A549 (cell line): Measurements from ENCODE around the gene GNAI2. TPM values are rescaled to one million over a fixed set of nuclear protein-coding genes. Genes with fewer than 3 reads are reported as not detected.

ENCODE experiments used
- ATAC-seq, 2 experiments: fragments of 200-7000 bp in 1 of 2; fragments of >200 bp in 1 of 2; cut with Nextera tagmentation in 1 of 2; cut with Tn5 transposase in 1 of 2; 3 replicates each; pipeline versions ENCODE4 v1.8.0 to v1.9.1; 2018 to 2020; ENCODE audit warnings: mild to moderate bottlenecking in 1 of 2, moderate library complexity in 1 of 2
- CTCF ChIA-PET: fragments of 300-600 bp; sonication (Branson Sonifier 250); formaldehyde crosslinking; extraction: SDS; loops from one replicate; lab custom pipeline; 2021; ENCODE audit warnings: antibody characterized with exemption, inconsistent platforms; lab: Yijun Ruan, JAX
- POLR2A ChIA-PET: fragments of 350-600 bp; formaldehyde crosslinking; extraction: SDS; loops from one replicate; lab custom pipeline; 2021; ENCODE audit warnings: antibody characterized with exemption, inconsistent platforms; lab: Yijun Ruan, JAX
- DNase-seq, 2 experiments: peaks; one replicate each; pipeline versions ENCODE4 v3.0.0 to v3.0.0-alpha.2; 2011 to 2016; ENCODE audit warnings: low read depth in 1 of 2, low spot score in 1 of 2
- FAIRE-seq: peaks from 2 replicates; lab custom pipeline; 2011; peaks lifted over from hg19 to GRCh38; lab: Jason Lieb, UNC
- H3K27ac ChIP-seq, 2 experiments: fragments of >200 bp; sonication (Bioruptor Twin); formaldehyde crosslinking; 3 replicates each; pipeline ENCODE4 v1.5.1; 2016 to 2017
- H3K4me1 ChIP-seq: fragments of >200 bp; sonication (Bioruptor Twin); formaldehyde crosslinking; 3 replicates; pipeline ENCODE4 v1.6.1; 2016
- H3K4me2 ChIP-seq: fragments of >200 bp; sonication (Bioruptor Twin); formaldehyde crosslinking; 3 replicates; pipeline ENCODE4 v1.6.1; 2016
- H3K4me3 ChIP-seq: fragments of >200 bp; sonication (Bioruptor Twin); formaldehyde crosslinking; 3 replicates; pipeline ENCODE4 v1.5.1; 2016
- H3K9me3 ChIP-seq: fragments of >200 bp; sonication (Bioruptor Twin); formaldehyde crosslinking; 3 replicates; pipeline ENCODE4 v1.6.1; 2016
- EHMT2 ChIP-seq: fragments of 200-600 bp; sonication (generic); IDR thresholded peaks from 2 replicates; pipeline ENCODE4 v1.6.1; 2016; ENCODE audit warnings: antibody characterized with exemption, low read depth, mild to moderate bottlenecking, moderate library complexity
- HDAC2 ChIP-seq: fragments of 200-600 bp; sonication (generic); IDR thresholded peaks from 2 replicates; pipeline ENCODE4 v1.6.1; 2016
- JUN ChIP-seq, 2 experiments: fragments of >200 bp; sonication (Bioruptor Twin); formaldehyde crosslinking; IDR thresholded peaks; 2 replicates in 1 of 2; 3 replicates in 1 of 2; pipeline ENCODE4 v1.6.1; 2016 to 2017
- KDM1A ChIP-seq: fragments of 200-600 bp; sonication (generic); IDR thresholded peaks from 2 replicates; pipeline ENCODE4 v1.6.1; 2016; ENCODE audit warnings: low read depth, mild to moderate bottlenecking
- MYC ChIP-seq: IDR thresholded peaks from 2 replicates; pipeline ENCODE4 v1.6.1; 2012; ENCODE audit warnings: mild to moderate bottlenecking, inconsistent platforms, low read length, improper control_type of control experiment, borderline replicate concordance
- NR3C1 ChIP-seq: fragments of >200 bp; sonication (Bioruptor Twin); formaldehyde crosslinking; IDR thresholded peaks from 3 replicates; pipeline ENCODE4 v1.6.1; 2017
- RAD21 ChIP-seq, 2 experiments: fragments of >200 bp in 1 of 2; sonication (Bioruptor Twin) in 1 of 2; formaldehyde crosslinking in 1 of 2; IDR thresholded peaks in 1 of 2; conservative IDR thresholded peaks in 1 of 2; 2 replicates in 1 of 2; 3 replicates in 1 of 2; pipeline ENCODE4 v1.6.1; 2012 to 2018; ENCODE audit warnings: inconsistent platforms in 1 of 2
- RARB ChIP-seq: fragments of 250-450 bp; sonication (Bioruptor Pico); IDR thresholded peaks from 2 replicates; pipeline ENCODE4 v1.8.0; 2021; ENCODE audit warnings: mild to moderate bottlenecking, moderate library complexity
- SMC3 ChIP-seq: fragments of >200 bp; sonication (Bioruptor Twin); formaldehyde crosslinking; IDR thresholded peaks from 3 replicates; pipeline ENCODE4 v1.6.1; 2018; ENCODE audit warnings: inconsistent platforms
- ZNF302 ChIP-seq: fragments of 250-450 bp; sonication (Bioruptor Pico); IDR thresholded peaks from 2 replicates; pipeline ENCODE4 v1.9.0; 2021; ENCODE audit warnings: inconsistent platforms, mild to moderate bottlenecking, moderate library complexity
- WGBS: methylation state at CpG from one replicate; pipeline ENCODE4 v1.1.6; 2017; ENCODE audit errors: missing lambda C conversion rate; 5-methylcytosine and 5-hydroxymethylcytosine counted together
- polyA plus RNA-seq, 4 experiments: library from polyadenylated mRNA; depleted of rRNA in 3 of 4; stranded (reverse); fragments of >200 nt; fragmentation: RNase III in 1 of 4; extraction: RNeasy Plus Mini Kit Qiagen cat#74134 plus additional on column Dnase treatment in 1 of 4; gene quantifications; 2 replicates in 3 of 4; 3 replicates in 1 of 4; pipeline ENCODE4 v1.2.3, GENCODE V29; 2011 to 2017
- TF ChIP-seq, protein P1 (sequence below): fragments of >200 bp; sonication (Bioruptor Twin); formaldehyde crosslinking; IDR thresholded peaks from 3 replicates; pipeline ENCODE4 v1.5.1; 2016
- TF ChIP-seq, protein P2 (sequence below): IDR thresholded peaks from 2 replicates; pipeline ENCODE4 v1.6.1; 2012

The GNAI2 gene
- polyA plus RNA-seq, 2 of the 4 experiments (the other 2 are of a cell fraction): 47.4 to 67.8 TPM

GRCh38 chr3:50272911-50273688, 37.1 kb downstream of the GNAI2 start:
- WGBS: 16% methylated on average over 35 of the region's 61 CpGs
- FAIRE-seq: no peak
- H3K4me2 ChIP-seq: peak overlapping the region; percentile 59
- H3K27ac ChIP-seq: 0 out of 6 replicates have a peak overlapping the region, but pooled peaks of 1 of the 2 experiments have one; percentile 37
- H3K4me3 ChIP-seq: no peak overlapping the region
- DNase-seq: peak; percentile 74 to 77
- ATAC-seq: peak; percentile 43 to 75
- ChIA-PET POLR2A (no interaction called here), CTCF (interaction anchor here (0.7 to 8.0 kb wide), 10 partner anchors 12 to 78 kb away, joined by 3 to 67 read pairs (median 7); partner anchors contain the start of gene IFRD2)
- no peaks in the 10 kb centered on the region for H3K9me3 ChIP-seq
- TF ChIP-seq, protein P1, sequence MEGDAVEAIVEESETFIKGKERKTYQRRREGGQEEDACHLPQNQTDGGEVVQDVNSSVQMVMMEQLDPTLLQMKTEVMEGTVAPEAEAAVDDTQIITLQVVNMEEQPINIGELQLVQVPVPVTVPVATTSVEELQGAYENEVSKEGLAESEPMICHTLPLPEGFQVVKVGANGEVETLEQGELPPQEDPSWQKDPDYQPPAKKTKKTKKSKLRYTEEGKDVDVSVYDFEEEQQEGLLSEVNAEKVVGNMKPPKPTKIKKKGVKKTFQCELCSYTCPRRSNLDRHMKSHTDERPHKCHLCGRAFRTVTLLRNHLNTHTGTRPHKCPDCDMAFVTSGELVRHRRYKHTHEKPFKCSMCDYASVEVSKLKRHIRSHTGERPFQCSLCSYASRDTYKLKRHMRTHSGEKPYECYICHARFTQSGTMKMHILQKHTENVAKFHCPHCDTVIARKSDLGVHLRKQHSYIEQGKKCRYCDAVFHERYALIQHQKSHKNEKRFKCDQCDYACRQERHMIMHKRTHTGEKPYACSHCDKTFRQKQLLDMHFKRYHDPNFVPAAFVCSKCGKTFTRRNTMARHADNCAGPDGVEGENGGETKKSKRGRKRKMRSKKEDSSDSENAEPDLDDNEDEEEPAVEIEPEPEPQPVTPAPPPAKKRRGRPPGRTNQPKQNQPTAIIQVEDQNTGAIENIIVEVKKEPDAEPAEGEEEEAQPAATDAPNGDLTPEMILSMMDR: peak; percentile 78
- peak; percentile 81 for TF ChIP-seq SMC3
- peak; percentile 91 for TF ChIP-seq RAD21 (conservative IDR thresholded peaks at IDR 0.05 in 1 of 2, IDR thresholded peaks at IDR 0.05 in 1 of 2)
- no peak for TF ChIP-seq RARB (CRISPR knock-in tag)
- peaks cover 41% of the 10 kb centered on the region for H3K4me1 ChIP-seq

DNA sequence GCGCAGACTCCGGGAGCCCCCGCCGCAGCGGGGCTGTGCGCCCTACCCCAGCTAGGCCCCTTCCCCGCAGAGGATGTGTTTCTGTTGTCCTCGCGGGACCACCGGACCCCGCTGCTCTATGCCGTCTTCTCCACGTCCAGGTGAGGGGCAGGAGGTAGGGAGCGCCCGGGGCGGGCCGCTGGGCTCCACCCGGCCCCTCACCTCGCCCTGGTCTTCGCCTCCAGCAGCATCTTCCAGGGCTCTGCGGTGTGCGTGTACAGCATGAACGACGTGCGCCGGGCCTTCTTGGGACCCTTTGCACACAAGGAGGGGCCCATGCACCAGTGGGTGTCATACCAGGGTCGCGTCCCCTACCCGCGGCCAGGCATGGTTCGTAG, 37.7 kb downstream of the GNAI2 start:
- no peak overlapping the region for H3K4me3 ChIP-seq
- peaks cover 36% of the 10 kb centered on the region for H3K4me1 ChIP-seq
- DNase-seq (no peak), ATAC-seq (no peak), FAIRE-seq (no peak)
- ChIA-PET POLR2A (no interaction called here), CTCF (interaction anchor here (0.7 to 8.0 kb wide), 7 partner anchors 12 to 79 kb away, joined by 3 to 67 read pairs (median 5); partner anchors contain the start of gene IFRD2)
- WGBS: 78% methylated on average over 9 of the region's 31 CpGs
- no peak overlapping the region for H3K27ac ChIP-seq
- no peaks in the 10 kb centered on the region for H3K9me3 ChIP-seq
- H3K4me2 ChIP-seq: no peak overlapping the region; the same call in 2 of the 3 replicates
- TF ChIP-seq EHMT2 (no peak), NR3C1 (no peak), MYC (no peak), KDM1A (no peak), RAD21 (conservative IDR thresholded peaks at IDR 0.05 in 1 of 2, IDR thresholded peaks at IDR 0.05 in 1 of 2) (no peak), JUN (IDR thresholded peaks at IDR 0.05) (no peak), HDAC2 (no peak), ZNF302 (CRISPR knock-in tag) (no peak)

DNA sequence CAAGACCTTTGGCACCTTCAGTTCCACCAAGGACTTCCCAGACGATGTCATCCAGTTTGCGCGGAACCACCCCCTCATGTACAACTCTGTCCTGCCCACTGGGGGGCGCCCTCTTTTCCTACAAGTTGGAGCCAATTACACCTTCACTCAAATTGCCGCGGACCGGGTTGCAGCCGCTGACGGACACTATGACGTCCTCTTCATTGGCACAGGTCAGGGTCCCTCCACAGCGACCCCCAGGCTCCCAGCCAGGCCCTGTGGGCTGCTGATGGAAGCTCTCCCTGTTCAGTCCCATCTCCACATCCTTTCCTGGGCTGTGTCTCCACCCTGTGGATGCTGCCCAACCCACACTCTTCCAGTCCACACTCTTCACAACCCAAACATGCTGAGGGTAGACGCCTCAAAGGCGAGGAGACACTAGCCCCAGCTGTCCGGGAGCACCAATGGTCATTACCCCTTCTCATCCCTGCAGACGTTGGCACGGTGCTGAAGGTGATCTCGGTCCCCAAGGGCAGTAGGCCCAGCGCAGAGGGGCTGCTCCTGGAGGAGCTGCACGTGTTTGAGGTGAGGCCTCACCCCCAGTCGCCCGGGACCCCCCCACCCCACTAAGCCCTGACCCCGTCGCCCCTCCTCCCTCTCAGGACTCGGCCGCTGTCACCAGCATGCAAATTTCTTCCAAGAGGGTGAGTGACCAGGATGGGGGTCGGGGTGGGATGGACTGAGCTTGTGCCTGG, 38.5 kb downstream of the GNAI2 start:
- ChIA-PET CTCF (interaction anchor here (0.7 to 8.0 kb wide), 20 partner anchors 8 to 92 kb away, joined by 3 to 67 read pairs (median 4); partner anchors contain the start of gene GNAI2), POLR2A (no interaction called here)
- peaks cover 27% of the 10 kb centered on the region for H3K4me1 ChIP-seq
- 13% methylated on average over 13 of the region's 26 CpGs for WGBS
- H3K27ac ChIP-seq: no peak overlapping the region
- H3K4me3 ChIP-seq: no peak overlapping the region
- H3K4me2 ChIP-seq: no peak overlapping the region; the same call in 2 of the 3 replicates
- FAIRE-seq (no peak), ATAC-seq (peak; percentile 45 to 70; a peak in 5 of 6 replicates), DNase-seq (peak; percentile 50 to 81)
- TF ChIP-seq, protein P2, sequence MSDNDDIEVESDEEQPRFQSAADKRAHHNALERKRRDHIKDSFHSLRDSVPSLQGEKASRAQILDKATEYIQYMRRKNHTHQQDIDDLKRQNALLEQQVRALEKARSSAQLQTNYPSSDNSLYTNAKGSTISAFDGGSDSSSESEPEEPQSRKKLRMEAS: 0 out of 2 replicates have a peak, but pooled peaks have one; percentile 20
- TF ChIP-seq ZNF302 (CRISPR knock-in tag) (no peak), RAD21 (conservative IDR thresholded peaks at IDR 0.05 in 1 of 2, IDR thresholded peaks at IDR 0.05 in 1 of 2) (peak in 1 of 2 experiments; percentile 35; a peak in 2 of 5 replicates), SMC3 (peak; percentile 39; the same call in 1 of the 3 replicates), NR3C1 (no peak)
- TF ChIP-seq, protein P1: peak; percentile 69
- no peaks in the 10 kb centered on the region for H3K9me3 ChIP-seq
